ENCODE data around the gene ARSI.

- TF ChIP-seq CTCF (conservative IDR thresholded peaks at IDR 0.05 in 1 of 2, IDR thresholded peaks at IDR 0.05 in 1 of 2; ENCODE audit: low read depth in 1 of 2, low read length in 2 of 2) (no peak), EZH2 (IDR thresholded peaks at IDR 0.05; ENCODE audit: low read length, missing control alignments) (no peak)
These were observed 14.3 kb downstream of the ARSI start for GRCh38 chr5:150288361-150288760.
